WTC11 (cell line): ENCODE measurements around the gene PYCR2.

Source experiments
- TF ChIP-seq, protein P1 (sequence below): fragments of 200-600 bp; IDR thresholded peaks from 2 replicates; pipeline ENCODE4 v1.8.0; 2022; ENCODE audit warnings: antibody characterized with exemption
- TF ChIP-seq, protein P2 (sequence below): sonication (generic); formaldehyde crosslinking; IDR thresholded peaks from 2 replicates; pipeline ENCODE4 v1.8.0; 2023; ENCODE audit warnings: missing genetic modification reagents

DNA sequence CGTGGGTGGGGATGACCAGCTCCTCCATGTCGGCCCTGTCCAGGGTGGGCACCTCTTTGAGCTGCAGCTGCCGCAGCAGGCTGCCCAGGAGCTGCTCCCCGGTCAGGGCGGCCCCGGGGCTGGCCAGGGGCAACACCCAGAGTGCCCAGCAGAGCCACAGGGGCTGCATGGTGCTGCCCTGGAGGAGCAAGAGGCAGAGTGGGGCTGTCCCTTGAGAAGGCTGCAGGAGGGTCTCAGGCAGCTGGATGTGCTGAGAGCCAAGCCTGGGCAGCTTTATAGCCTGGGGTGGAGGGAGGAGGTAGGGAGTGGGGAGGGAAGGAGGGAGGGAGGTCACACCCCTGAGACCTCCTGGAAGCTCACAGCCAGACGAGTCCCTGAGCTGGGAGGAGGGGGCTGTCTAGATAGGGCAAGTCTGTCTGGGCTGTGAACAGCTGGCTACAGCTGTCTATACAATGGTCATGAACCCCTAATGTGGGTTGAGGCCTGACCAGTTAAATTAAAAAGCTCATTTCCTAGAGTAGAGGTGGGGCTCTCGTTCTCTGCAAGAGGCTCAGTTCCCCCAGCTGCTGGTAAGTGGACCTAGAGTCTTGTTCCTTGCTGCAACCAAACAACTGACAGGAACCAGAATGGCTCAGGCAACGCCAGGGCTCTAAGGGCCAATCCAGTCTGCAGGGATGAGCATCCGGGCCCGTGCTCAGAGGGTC, 35.0 kb downstream of the PYCR2 start, which contains the start of gene LEFTY1:
- TF ChIP-seq, protein P1, sequence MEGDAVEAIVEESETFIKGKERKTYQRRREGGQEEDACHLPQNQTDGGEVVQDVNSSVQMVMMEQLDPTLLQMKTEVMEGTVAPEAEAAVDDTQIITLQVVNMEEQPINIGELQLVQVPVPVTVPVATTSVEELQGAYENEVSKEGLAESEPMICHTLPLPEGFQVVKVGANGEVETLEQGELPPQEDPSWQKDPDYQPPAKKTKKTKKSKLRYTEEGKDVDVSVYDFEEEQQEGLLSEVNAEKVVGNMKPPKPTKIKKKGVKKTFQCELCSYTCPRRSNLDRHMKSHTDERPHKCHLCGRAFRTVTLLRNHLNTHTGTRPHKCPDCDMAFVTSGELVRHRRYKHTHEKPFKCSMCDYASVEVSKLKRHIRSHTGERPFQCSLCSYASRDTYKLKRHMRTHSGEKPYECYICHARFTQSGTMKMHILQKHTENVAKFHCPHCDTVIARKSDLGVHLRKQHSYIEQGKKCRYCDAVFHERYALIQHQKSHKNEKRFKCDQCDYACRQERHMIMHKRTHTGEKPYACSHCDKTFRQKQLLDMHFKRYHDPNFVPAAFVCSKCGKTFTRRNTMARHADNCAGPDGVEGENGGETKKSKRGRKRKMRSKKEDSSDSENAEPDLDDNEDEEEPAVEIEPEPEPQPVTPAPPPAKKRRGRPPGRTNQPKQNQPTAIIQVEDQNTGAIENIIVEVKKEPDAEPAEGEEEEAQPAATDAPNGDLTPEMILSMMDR: no peak
- TF ChIP-seq, protein P2, sequence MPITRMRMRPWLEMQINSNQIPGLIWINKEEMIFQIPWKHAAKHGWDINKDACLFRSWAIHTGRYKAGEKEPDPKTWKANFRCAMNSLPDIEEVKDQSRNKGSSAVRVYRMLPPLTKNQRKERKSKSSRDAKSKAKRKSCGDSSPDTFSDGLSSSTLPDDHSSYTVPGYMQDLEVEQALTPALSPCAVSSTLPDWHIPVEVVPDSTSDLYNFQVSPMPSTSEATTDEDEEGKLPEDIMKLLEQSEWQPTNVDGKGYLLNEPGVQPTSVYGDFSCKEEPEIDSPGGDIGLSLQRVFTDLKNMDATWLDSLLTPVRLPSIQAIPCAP (CRISPR knock-in tag): no peak
